ENCODE data around the gene GRPEL2.
"Not testable (repeated sequence)": the region's sequence is repeated elsewhere in the genome, so short reads cannot be mapped to it uniquely, and the experiment has no call there.

Gene GRPEL2

DNA sequence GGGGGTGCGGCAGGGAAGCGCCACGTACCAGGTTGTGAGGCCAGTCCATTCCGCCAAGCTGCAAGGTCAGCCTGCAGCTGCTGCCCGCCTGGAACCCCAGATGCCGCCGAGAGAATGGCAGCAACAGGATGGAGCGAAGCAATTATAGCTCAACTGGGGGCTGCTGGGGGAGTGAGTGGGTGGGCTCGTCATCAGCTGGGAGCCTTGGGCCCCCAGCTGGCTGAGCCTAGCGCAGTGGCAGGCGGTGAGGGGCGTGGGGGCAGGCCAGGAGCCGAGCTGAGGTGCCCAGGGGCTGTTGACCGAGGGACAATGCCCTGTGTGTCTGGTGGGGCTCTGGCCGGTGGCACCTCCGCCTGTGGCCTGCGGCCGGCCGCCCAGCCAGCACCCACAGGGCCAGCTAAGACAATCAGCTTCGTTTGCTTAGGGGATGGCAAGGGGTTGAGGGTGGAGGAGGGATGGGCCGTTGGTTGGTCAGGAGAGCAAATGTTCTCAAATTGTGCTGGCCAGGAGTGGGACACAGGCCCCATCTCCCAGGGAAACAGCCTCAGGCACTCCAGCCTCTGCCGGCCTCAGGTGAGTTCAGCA lies 34.0 kb downstream of the GRPEL2 start, which contains the start of gene IL17B:
TSS of gene IL17B (minus strand) at position 116 of the 585 bp plus-strand sequence. CDS start at position 49, 67 bp downstream.
- DNase-seq = no peak

DNA sequence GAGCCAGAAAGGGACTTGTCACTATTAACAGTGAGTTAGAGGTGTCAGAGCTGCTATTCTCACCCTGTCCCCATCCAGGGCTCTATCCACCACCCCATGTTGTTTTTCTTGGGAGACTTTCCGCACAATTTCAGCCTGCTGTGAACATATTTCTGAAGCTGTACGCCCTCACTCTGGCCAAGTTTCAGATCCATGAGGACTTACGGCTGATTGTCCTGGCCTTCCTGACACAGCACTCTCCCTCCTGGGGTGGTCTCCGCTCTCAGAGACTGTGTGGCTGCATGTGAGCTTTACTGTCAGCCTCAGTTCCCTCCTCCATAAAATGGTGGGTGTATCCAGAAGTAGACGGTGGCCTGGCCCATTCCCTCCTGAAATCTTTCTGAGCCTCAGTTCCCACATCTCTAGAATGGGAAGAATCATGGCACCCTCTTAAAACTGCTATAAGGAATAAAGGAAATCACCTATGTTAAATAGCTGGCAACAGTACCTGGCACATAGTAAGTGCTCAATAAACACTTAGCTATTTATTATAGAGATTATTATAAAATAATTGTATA lies 34.6 kb downstream of the GRPEL2 start:
- no peak for DNase-seq

DNA sequence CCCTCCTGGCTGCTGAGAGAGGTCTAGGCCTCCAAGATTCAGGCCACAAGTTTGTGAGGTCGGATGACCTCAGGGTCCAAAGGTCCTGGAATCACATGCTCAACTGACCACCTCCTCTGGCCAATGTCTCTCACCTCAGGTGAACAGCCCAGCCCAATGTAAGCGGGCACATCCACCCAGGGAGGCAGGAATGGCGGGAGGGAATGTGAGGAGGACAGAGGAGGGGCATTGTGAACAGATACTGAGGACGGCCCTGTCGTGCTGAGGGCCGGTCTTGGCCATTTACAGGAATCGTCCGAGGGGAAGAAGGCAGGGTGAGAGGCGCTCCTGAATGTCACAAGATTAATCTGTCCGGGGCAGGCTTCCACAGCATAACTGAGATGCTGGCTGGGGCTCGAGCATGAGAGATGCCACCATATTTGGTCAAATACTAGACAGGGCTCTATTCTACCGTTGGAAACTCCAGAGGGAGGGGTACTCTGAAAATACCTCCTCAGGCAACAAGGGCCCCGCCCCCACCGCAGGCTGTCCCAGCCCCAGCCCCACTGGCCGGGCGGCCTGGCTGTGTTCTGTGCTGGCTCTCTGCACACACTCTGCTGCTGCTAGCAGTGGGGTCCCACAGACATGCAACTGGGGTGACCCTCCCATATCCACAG lies 35.3 kb downstream of the GRPEL2 start:
- no peak for DNase-seq

DNA sequence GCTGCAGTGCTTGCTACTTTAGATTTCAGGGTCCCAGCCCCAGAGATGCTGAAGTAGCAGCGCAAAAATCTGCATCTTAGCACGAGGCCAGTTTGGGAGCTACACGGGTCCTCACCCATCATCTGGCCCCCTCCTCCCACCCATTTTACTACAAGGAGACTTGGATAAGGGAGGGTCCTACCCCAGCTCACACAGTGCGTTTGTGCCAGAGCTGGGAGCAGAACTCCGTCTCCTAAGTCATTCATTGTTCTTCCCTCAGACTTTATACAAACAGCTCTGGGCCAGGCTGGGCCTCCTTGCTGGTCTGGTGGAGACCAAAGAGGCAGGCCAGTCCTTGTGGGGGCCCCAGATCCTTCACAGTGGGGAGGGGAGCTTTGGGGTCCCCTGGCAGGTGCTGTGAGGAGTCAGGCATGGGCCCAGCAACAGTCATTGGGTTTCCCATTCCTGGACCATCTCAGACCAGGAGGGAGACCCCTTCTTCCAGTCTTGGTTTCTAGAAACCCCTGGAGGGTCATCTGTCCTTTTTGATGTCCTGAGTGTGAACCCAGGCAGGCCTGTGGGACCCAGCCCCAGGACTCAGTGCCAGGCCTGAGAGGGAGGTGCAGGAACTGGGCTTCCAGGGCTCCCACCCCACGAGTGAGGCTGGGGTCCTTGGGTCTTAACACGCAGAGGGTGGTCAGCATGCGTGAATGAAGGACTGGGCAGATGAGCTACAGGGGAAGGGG lies 36.1 kb downstream of the GRPEL2 start:
- DNase-seq = no peak

DNA sequence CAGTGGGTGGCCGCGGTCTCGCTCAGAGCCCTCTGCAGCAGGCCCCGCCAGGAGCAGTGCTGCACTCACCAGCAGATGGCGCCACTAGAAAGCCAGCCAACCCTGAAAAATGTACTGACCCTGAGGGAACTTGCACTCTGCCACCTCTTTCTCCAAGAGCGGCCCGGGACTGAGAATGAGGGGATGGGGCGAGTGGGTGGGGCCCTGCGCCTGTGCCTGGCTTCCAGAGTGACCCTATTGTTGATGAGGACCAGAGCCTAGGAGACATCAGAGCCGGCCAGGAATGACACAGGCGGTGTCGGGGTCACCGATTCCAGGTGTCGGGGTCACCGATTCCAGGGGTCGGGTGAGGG lies 36.7 kb downstream of the GRPEL2 start:
- DNase-seq = peak; percentile 74

DNA sequence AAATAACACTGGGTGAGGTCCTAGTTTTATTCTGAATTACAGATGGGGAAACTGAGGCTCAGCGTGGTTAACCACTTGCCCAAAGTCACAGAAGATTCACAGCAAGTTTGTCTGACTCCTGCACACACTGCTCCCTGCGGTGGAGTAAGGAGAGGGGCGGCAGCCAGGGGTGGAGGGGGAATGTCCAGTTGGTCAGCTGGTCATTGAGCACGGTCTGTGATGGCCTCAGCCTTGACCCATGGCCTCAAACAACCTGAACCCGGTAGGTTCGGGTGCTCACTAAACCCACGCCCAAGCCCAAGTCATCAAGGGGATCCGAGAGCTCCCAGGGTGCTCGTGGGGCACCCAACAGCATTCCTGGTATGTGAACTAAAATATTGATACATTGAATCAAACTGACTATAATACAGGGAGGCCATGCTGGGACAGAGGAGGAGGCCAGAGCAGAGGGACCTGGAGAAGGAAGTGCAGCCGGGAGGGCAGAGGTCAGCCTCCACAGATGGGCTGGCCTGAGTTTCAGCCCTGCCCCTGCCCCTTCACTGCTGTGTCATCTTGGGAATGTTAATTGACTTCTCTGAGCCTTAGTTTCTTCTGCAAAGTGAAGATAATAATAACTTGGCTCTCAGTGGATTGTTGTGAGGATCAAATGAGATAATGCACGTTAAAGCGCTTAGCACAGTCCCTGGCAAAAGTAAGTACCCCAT lies 37.4 kb downstream of the GRPEL2 start:
- DNase-seq = no peak

DNA sequence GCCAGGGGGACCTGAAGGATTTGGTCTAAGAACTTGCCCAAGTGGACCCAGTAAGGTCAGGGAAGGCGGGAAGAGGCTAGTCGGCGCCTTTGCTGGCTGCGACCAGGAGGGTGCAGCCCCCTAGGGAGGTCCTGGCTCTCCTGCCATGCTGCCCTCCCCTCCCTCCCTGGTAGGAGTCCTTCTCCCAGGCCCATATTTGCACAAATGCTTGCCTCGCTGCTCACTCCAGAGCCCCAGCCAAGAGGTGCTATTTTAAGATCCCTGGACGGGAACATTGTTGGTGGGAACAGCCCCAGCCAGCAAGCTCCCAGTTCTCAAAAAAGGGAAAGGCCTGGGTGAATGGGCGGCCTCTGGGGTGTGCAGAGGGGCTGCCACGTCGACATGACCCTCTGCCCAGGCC lies 38.1 kb downstream of the GRPEL2 start:
- no peak for DNase-seq

DNA sequence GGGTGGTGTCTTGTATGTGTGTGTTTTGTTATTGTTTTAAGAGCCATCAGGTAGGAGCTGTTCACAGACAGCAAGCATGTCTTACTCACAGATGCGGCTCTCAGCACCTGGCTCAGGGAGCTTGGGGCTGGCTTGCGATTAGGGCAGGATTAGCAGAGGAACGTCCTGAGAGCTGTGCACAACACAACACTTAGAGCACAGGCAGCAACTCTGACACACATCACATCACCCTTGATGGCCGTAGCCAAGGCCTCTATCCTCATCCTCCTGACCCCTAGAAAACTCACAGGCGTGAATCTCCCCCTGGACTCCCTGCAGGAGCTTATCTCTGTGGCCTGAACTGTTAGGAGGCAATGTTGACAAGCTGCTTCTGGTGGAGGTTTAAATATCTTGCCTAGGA lies 40.9 kb downstream of the GRPEL2 start:
- DNase-seq = no peak

DNA sequence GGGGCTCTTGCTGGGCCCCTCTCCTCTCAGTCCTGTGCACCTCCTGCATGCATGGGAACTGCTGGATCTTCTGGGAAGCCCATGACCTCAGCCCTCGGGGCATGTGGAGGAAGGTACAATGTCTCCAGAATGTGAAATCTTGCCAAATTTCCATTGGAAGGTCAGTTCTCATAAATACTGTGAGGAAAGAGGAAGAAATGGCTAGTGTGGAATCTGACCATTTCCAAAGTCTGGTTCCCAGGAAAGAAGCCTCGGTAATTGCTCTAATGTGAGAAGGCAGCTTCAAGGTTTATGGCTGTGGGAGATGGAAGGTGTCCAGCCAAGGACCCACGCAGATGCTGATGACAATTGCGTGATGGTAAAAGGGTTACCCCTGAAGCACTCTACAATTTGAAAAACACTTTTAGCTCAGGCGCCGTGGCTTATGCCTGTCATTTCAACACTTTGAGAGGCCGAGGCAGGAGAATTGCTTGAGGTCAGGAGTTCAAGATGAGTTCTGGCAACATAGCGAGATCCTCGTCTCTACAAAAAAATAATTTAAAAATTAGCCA lies 41.9 kb downstream of the GRPEL2 start:
- DNase-seq = no peak

DNA sequence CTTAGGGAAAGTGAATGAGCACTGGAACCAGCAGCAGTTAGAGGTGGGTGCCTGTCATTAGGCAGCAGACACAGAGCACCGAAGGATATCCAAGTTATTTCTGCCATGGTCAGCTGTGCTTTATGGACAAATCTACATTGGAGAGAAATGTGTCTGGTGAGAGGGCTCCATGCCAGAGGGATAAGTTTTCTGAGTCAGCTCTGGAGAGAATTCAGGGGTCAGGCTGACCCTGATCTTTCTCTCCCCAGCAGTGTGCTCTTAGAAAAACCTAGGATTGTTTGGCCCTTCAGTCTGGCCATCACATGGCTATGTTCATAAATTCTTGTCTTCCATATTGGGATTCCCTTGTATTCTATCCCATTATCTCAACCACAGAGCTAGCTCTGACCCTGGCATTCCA lies 42.7 kb downstream of the GRPEL2 start:
- DNase-seq = no peak

DNA sequence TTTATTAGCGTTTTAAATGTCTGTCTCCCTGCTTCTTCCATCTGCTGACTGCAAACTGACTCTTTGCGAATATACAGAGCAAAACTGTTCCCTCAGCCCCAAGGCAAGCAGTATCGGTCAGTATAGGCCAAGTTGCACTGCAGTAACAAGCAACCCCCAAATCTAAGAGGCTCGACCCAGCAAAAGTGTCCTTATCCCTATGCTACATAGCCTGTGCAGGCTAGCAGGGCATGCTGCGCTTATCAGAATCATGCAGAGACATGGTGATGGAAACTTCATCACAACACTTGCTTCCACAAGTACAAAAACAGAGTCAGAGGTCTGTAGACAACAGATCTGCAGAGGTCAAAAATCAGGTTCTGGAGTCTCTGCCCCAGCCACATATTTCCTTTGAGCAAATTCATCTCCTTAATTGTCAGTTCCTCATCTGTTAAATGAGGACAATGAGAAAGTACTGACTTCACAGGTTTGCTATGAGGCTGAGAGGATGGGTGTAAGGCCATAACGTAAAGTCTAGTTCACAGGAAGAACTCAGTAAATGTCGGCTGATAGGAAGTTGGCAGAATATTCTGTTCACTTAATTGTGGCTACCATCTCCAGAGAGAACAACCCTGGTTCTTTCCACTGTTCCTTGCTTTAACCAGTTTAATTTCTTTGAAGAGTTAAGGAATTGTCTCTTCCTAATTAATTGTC lies 43.3 kb downstream of the GRPEL2 start:
- DNase-seq = no peak

DNA sequence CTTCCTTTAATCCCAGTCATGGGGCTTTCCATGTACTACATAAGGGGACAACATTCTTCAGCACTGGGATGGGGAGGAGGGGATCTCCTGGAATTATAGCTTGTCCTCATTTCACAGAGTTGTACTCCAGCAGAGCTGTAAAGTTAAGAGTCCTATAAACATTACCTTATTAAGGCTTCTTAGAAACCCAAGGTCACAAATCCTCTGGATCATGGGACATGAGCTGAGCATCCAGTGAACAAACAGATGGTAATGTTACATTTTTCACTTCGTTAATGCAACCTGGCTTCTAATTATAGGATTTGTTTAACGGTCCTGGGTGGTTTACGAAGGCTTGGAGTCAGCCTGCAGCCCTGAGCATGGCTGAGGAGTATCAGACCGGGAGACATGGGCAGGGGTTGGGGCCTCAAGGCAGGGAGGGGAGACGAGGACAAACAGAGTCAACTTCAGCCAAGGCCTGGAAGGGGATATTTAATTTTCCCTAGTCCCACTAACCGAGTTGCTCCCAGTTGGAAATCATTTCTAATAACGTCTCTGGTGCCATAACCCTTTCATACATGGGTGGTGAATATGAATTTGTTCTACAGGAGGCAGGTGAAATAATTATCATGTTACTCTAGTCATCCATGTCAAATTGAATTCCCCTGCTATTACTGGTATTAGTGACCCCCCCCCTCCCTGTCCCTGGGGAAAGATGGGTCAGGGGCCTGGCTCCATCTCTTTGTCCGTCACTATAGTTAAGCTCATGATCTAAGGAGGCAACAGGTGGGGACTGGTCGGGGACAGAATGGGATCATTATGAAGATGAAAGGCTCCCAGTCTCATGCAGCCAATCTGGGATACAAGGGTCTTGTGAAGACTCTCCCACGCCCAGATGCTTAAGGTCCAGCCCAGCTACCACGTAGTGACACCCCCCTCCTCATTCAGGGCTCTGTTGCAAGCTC lies 44.5 kb downstream of the GRPEL2 start:
- DNase-seq = no peak

DNA sequence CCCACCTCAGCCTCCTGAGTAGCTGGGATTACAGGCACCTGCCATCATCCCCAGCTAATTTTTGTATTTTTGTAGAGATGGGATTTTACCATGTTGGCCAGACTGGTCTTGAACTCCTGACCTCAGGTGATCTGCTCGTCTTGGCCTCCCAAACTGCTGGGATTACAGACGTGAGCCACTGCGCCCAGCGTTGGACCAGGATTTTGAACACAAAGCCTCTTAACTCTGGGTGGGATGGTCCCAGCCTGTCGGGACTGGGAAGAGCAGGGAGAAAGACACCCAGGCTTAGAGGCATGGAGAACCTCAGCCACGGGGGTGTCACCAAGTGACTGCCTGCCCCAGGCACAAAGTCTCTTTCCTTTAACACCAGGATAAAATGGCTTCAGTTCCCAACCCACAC lies 45.8 kb downstream of the GRPEL2 start:
- DNase-seq = not testable (repeated sequence)

DNA sequence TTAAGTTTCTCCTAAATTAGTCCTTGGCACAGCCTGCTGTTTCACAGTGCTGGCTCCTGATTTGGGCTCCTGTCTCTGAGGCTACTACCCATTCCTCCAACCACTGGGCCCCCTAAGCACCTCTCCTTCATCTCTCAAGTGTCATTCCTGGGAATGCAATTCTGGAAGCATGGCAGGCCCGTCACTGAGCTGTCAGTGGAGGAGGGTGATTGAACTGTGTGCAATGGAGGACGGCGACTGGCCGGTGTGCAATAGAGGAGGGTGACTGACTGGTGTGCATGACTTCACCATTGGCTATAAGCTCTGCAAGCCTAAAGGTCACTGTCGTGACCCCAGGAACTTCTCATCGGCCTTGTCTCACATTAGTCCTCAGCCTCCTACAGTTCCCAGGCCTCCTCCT lies 46.2 kb downstream of the GRPEL2 start:
- no peak for DNase-seq

DNA sequence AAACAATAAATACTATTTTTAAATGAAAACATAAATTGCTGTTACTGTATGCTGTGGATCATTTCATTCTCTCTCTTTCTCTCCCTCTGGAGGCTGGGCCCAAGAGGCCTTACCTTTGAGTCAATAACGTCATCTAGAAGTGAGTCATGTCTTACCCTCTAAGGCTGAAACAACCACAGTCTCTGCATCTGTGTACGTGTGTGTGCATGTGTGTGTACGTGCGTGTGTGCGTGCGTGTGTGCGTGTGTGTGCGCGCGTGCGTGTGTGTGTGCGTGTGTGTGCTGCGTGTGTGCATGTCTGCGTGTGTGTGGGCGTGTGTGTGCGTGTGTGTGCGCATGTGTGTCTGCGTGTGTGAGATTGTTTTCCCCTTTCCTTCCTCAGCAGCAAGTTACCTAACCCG lies 47.4 kb downstream of the GRPEL2 start:
- DNase-seq = no peak

DNA sequence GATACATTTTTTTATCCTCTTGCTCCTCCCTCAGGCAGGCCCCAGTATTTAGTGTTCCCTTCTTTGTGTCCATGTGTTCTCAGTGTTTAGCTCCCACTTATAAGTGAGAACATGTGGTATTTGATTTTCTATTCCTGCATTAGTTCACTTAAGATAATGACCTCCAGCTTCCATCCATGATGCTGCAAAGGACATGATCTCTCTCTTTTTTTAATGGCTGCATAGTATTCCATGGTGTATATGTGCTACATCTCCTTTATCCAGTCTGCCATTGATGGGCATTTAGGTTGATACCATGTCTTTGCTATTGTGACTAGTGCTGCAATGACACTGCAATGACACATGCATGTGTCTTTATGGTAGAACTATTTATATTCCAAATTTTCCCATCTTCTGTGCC lies 49.7 kb downstream of the GRPEL2 start:
- not testable (repeated sequence) for DNase-seq

DNA sequence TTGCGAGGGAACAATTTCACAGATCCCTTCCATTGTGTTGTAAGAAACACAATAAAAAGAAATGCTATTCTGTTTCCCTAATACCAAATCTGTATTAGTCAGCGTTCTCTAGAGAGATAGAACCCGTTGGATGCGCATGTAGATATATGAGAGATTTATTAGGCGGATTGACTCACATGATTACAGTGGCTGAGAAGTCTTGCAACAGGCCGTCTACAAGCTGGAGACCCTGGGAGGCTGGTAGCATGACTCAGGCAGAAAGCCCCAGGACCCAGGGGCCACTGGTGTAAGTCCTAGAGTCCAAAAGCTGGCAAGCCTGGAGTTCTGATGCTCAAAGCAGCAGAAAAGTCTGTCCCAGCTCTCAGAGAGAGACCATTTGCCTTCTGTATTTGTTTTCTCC lies 52.2 kb downstream of the GRPEL2 start:
- DNase-seq = no peak

DNA sequence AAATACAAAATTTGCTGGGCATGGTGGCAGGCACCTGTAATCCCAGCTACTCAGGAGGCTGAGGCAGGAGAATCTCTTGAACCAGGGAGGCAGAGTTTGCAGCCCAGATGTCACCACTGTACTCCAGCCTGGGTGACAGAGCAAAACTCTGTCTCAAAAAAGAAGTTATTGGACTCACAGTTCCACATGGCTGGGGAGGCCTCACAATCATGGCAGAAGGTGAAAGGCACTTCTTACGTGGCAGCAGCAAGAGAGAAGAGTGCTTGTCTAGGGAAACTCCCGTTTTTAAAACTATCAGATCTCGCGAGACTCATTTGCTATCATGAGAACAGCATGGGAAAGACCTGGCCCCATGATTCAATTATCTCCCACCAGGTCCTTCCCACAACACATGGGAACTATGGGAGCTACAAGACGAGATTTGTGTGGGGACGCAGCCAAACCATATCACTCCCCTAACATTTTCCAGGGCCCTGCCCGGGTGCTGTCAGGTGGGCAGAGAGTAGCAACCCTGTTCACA lies 53.5 kb downstream of the GRPEL2 start:
- not testable (repeated sequence) for DNase-seq

DNA sequence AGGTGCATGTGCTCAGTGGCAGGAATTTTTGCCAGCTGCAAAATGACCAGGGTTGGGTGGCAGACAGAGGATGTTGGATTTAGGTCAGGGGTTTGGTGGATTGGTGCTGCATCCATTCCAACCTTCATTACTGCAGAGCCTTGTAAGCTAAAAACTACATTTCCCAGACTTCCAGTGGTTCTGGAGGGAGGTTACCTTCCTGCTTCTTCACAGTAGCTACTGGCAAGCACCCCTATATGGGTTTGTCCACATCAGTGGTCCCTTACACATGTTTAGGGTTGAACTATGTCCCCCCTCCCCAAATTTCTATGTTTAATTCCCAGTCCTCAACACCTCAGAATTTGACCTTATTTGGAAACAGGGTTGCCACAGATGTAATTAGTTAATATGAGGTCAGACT lies 54.5 kb downstream of the GRPEL2 start:
- DNase-seq = no peak

DNA sequence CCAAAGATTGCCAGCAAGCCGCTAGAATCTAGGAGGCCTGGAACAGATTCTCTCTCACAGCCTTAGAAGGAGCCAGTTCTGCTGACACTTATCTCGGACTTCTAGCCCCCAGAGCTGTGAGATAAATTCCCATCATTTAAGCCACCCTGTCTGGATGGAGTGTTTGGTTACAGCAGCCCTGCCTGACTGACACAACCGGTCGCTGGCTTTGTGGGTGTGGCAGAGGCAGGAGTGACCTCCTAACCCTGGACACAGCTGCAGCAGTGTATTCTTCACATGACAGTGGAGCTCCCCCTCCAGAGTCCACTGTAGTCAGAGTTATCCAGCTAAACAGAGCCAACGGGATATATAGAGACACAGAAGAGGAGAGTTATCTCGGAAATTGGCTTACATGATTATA lies 55.0 kb downstream of the GRPEL2 start:
- DNase-seq = no peak

DNA sequence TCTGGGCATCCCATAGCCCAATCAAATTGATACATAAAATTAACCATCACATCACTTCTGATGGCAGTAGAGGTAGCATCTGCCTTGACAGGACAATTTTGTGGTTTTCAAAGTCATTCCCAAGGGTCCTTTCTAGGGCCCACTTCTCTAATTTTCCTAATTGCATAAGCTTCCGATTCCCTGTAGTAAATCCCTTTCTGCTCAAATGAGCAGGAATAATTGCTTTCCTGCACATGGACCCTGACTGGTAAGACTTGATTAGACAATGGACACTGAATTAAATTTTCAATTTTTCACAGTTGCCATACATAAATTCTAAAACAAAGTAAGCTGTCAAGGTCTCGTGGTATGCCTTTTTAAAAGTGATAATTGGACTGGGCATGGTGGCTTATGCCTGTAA lies 55.8 kb downstream of the GRPEL2 start:
- DNase-seq = no peak

Measured in activated naive CD4-positive, alpha-beta T cell treated with anti-CD3 and anti-CD28 coated beads, Interleukin-2, amount 50 U/mL, for 16 hours (primary cell).